Measurements from ENCODE around the gene ITFG2. TPM values are rescaled to one million over a fixed set of nuclear protein-coding genes. Genes with fewer than 3 reads are reported as not detected.
"Not testable (repeated sequence)": the region's sequence is repeated elsewhere in the genome, so short reads cannot be mapped to it uniquely, and the experiment has no call there.

Gene ITFG2
- polyA plus RNA-seq, 3 donors from 2014 or later = 39.5 to 83.0 (median 60.4) TPM

DNA sequence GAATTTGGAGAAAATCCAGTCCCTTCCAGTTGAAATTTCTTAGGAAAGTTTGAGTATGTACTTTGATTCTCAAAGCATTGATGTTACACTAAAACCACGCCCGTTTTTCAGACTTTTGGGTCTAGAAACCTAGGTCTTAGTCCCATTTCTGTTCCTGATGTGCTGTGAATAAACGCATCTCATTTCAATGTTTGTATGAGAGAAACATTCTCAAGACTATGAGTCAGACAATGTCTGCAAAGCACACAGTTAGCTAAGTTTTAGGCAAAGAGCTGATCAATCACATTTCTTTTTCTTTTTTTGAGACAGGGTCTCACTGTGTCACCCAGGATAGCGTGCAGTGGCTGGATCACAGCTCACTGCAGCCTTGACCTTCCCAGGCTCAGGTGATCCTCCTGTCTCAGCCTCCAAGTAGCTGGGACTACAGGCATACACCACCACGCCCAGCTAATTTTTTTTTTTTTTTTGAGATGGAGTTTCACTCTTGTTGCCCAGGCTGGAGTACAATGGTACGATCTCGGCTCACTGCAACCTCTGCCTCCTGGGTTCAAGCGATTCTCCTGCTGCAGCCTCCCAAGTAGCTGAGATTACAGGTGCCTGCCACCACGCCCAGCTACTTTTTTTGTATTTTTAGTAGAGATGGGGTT, 56.6 kb downstream of the ITFG2 start:
- H3K9me3 Mint-ChIP-seq; H3K27me3 Mint-ChIP-seq (ENCODE audit: low read depth in 3 of 3); H3K4me1 Mint-ChIP-seq; H3K27ac Mint-ChIP-seq; H3K4me3 Mint-ChIP-seq; H3K36me3 Mint-ChIP-seq; DNase-seq: not testable (repeated sequence)

Other genes starting within 250 kb of the ITFG2 start
- gene FKBP4, start 17.7 kb upstream of the ITFG2 start, polyA plus RNA-seq = 10 to 100 TPM; 24.9 to 30.3 (median 27.6) TPM
- 1 to 10 TPM in 1 of 3 donors, under 1 TPM in 2; 0.31 to 1.4 (median 0.71) TPM for gene NRIP2, start 22.4 kb downstream of the ITFG2 start, polyA plus RNA-seq
- not detected for gene TEX52, start 44.4 kb downstream of the ITFG2 start, polyA plus RNA-seq
- 1 to 10 TPM in 1 of 3 donors, under 1 TPM in 2; 0.43 to 1.2 (median 0.46) TPM for gene FOXM1, start 64.5 kb downstream of the ITFG2 start, polyA plus RNA-seq
- 10 to 100 TPM; 27.2 to 49.0 (median 37.6) TPM for gene RHNO1, start 64.6 kb downstream of the ITFG2 start, polyA plus RNA-seq
- gene TULP3, start 78.2 kb downstream of the ITFG2 start, polyA plus RNA-seq = 10 to 100 TPM in 1 of 3 donors, 1 to 10 TPM in 2; 5.5 to 11.1 (median 7.5) TPM
- not detected for gene TEAD4, start 146.7 kb downstream of the ITFG2 start, polyA plus RNA-seq